Thyroid gland (tissue), 4 donors: Measurements from ENCODE around the gene LLGL1. TPM values are rescaled to one million over a fixed set of nuclear protein-coding genes. Genes with fewer than 3 reads are reported as not detected.
A peak's percentile ranks its signal among the peaks of the same experiment; 100 is the strongest.

Experiments
- DNase-seq, 2 donors: peaks; one replicate each; pipeline ENCODE4 v3.0.0-alpha.2; 2019
- H3K27ac ChIP-seq, 3 donors: fragments of 200-600 bp; sonication (generic); 1 replicate in 2 of 3; 2 replicates in 1 of 3; pipeline ENCODE4 v1.5.1; 2016 to 2019; ENCODE audit warnings: mild to moderate bottlenecking in 1 of 3, moderate library complexity in 1 of 3
- H3K27me3 ChIP-seq: fragments of 200-600 bp; sonication (generic); one replicate; pipeline ENCODE4 v1.5.1; 2019
- H3K36me3 ChIP-seq, 2 donors: fragments of 200-600 bp; sonication (generic); one replicate each; pipeline ENCODE4 v1.5.1; 2016 to 2019
- H3K4me1 ChIP-seq, 2 donors: fragments of 200-600 bp; sonication (generic); one replicate each; pipeline ENCODE4 v1.5.1; 2017 to 2019
- H3K4me3 ChIP-seq, 3 donors: fragments of 200-600 bp; sonication (generic); replicated peaks in 1 of 3; 1 replicate in 2 of 3; 2 replicates in 1 of 3; pipeline ENCODE4 v1.5.1; 2016; ENCODE audit warnings: mild to moderate bottlenecking in 1 of 3
- H3K9me3 ChIP-seq: fragments of 200-600 bp; sonication (generic); one replicate; pipeline ENCODE4 v1.5.1; 2017
- CTCF ChIP-seq, 6 experiments: fragments of 200-600 bp in 3 of 6; fragments of 450-650 bp in 3 of 6; sonication (generic) in 3 of 6; IDR thresholded peaks; one replicate each; pipeline ENCODE4 v1.5.1; 2016 to 2019; ENCODE audit warnings: antibody characterized with exemption in 6 of 6, mild to moderate bottlenecking in 2 of 6, inconsistent platforms in 1 of 6, moderate library complexity in 1 of 6
- POLR2A ChIP-seq, 2 donors: fragments of 450-650 bp; IDR thresholded peaks; one replicate each; pipeline ENCODE4 v1.6.1; 2017; ENCODE audit warnings: antibody characterized with exemption in 2 of 2, mild to moderate bottlenecking in 2 of 2, moderate library complexity in 1 of 2
- WGBS, 2 donors: methylation state at CpG; one replicate each; pipeline ENCODE4 v1.1.5; 2017; 5-methylcytosine and 5-hydroxymethylcytosine counted together
- intact Hi-C: fragments of 100-400 bp; cut with DNase I; formaldehyde crosslinking; loops from one replicate; pipeline ENCODE4 v1.15.1; 2023
- total RNA-seq, 4 donors: library from RNA; depleted of rRNA; stranded (reverse); fragments of >200 nt; gene quantifications; one replicate each; pipeline ENCODE4 v1.2.3, GENCODE V29; 2016

Gene LLGL1
- total RNA-seq, 4 donors from 2014 or later = 14.5 to 19.4 (median 17.5) TPM

GRCh38 chr17:18197535-18198194 is 27.8 kb upstream of the LLGL1 start:
- no peak for TF ChIP-seq CTCF (IDR thresholded peaks at IDR 0.05)
- no peak for TF ChIP-seq POLR2A (IDR thresholded peaks at IDR 0.05)
- no peak for DNase-seq
- no peaks in the 10 kb centered on the region for H3K9me3 ChIP-seq
- H3K27ac ChIP-seq = peak overlapping the region in 1 of 3 donors; percentile 8
- H3K4me1 ChIP-seq = peaks cover 6 to 31% of the 10 kb centered on the region in 2 donors
- intact Hi-C loops = no loop called here
- WGBS, 2 donors = 90 to 99% methylated on average over 3 of the region's 3 CpGs
- peaks cover 15 to 39% of the 10 kb centered on the region in 2 donors for H3K36me3 ChIP-seq
- no peak overlapping the region for H3K4me3 ChIP-seq
- H3K27me3 ChIP-seq = no peaks in the 10 kb centered on the region

- H3K36me3 ChIP-seq = peaks cover 15 to 45% of the 10 kb centered on the region in 2 donors
- 68 to 70% methylated on average over 4 of the region's 4 CpGs for WGBS, 2 donors
- TF ChIP-seq CTCF (IDR thresholded peaks at IDR 0.05) (no peak), POLR2A (IDR thresholded peaks at IDR 0.05) (no peak)
- no peaks in the 10 kb centered on the region for H3K27me3 ChIP-seq
- H3K4me1 ChIP-seq = peaks cover 6 to 26% of the 10 kb centered on the region in 2 donors
- no peaks in the 10 kb centered on the region for H3K9me3 ChIP-seq
- no peak overlapping the region for H3K27ac ChIP-seq
- no peak for DNase-seq
- H3K4me3 ChIP-seq = no peak overlapping the region
- intact Hi-C loops = no loop called here
These were observed 26.9 kb upstream of the LLGL1 start for GRCh38 chr17:18198530-18198929.

GRCh38 chr17:18201108-18201507 is 24.3 kb upstream of the LLGL1 start:
- DNase-seq = no peak
- H3K4me3 ChIP-seq = no peak overlapping the region
- intact Hi-C loops = no loop called here
- no peaks in the 10 kb centered on the region for H3K27me3 ChIP-seq
- no peak for TF ChIP-seq CTCF (IDR thresholded peaks at IDR 0.05)
- no peak for TF ChIP-seq POLR2A (IDR thresholded peaks at IDR 0.05)
- H3K4me1 ChIP-seq = peaks cover 6 to 23% of the 10 kb centered on the region in 2 donors
- H3K36me3 ChIP-seq = peaks cover 18 to 42% of the 10 kb centered on the region in 2 donors
- 84 to 87% methylated on average over 4 of the region's 4 CpGs for WGBS, 2 donors
- no peaks in the 10 kb centered on the region for H3K9me3 ChIP-seq
- H3K27ac ChIP-seq = no peak overlapping the region

- Histone ChIP-seq H3K4me3 (no peak overlapping the region), H3K9me3 (no peaks in the 10 kb centered on the region), H3K36me3 (peaks cover 31 to 48% of the 10 kb centered on the region in 2 donors), H3K4me1 (peaks cover 6 to 14% of the 10 kb centered on the region in 2 donors), H3K27ac (no peak overlapping the region), H3K27me3 (no peaks in the 10 kb centered on the region)
- WGBS, 2 donors = 73 to 81% methylated on average over 7 of the region's 7 CpGs
- no peak for DNase-seq
- intact Hi-C loops = no loop called here
- TF ChIP-seq CTCF (IDR thresholded peaks at IDR 0.05) = no peak
- no peak for TF ChIP-seq POLR2A (IDR thresholded peaks at IDR 0.05)
These were observed 22.1 kb upstream of the LLGL1 start for GRCh38 chr17:18203308-18203707.

GRCh38 chr17:18205861-18206260 is 19.6 kb upstream of the LLGL1 start:
- TF ChIP-seq CTCF (IDR thresholded peaks at IDR 0.05) (no peak), POLR2A (IDR thresholded peaks at IDR 0.05) (no peak)
- Histone ChIP-seq H3K27ac (no peak overlapping the region), H3K9me3 (no peaks in the 10 kb centered on the region), H3K36me3 (peaks cover 57 to 65% of the 10 kb centered on the region in 2 donors), H3K4me3 (no peak overlapping the region), H3K4me1 (no peaks in the 10 kb centered on the region), H3K27me3 (no peaks in the 10 kb centered on the region)
- 91 to 94% methylated on average over 2 of the region's 2 CpGs for WGBS, 2 donors
- intact Hi-C loops = no loop called here
- DNase-seq = no peak
